ENCODE measurements around the gene CYB5D1.

The CYB5D1 gene

DNA sequence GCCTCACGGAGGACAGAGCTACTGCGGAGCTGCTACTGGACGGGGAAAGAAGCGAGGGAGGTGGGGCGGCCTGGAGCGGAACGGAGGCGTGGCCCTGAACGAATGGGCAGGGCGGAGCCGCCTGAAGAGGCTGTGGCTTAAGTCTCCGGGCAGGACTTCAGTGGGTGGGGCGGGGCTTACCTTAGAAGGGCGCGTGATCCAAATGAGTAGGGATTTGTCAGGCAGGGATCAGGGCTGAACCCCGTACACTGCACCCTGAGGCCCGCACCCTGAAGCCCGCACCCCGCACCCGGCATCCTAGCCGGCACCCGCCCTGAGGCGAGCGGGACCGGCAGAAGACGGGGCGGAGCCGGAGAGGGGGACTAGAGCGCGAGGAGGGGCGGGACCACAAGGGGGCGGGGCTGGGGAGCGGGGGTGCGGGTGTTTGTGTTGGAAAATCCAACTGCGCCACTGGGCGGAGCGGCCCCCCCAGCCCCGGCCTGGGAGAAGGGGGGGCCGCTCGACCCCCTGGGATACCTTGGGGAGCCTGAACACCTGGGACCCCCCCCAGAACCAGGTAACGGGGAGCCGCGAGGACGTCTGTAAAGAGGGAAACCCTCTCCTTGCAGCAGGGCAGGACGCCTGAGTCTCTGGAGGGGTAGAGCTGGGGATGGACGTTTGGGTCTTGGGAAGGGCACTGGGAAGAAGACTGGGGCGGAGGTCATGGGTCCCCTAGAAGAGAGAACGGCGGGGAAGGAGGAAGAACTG lies 23.8 kb upstream of the CYB5D1 start, which contains the start of gene KDM6B:
Gene KDM6B (plus strand): TSS at position 423 of the 747 bp plus-strand sequence. CDS start 11,338 bp downstream, outside the sequence.
- DNase-seq (ENCODE audit: low read depth) = peak; percentile 72

DNA sequence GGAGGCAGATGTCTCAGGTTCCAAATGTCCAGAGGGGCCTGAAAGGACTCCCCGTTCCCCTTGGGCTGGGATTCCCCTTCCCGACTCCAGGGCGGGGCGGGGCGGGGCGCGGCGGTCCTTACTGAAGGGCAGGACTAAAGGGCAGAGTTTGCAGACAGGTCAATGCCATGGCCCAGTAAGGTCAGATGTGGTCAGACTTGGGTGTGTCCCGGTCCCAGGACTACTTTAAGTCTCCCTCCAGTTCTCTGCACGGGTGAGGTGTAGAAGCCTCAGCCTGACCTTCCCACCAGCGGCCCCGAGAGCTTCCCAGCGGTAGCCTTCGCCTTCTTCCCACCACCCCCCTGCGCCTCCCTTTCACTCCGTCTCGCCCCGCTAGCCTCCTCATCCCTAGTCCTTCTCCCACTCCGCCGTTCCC lies 23.3 kb upstream of the CYB5D1 start:
- no peak for DNase-seq (ENCODE audit: low read depth)

DNA sequence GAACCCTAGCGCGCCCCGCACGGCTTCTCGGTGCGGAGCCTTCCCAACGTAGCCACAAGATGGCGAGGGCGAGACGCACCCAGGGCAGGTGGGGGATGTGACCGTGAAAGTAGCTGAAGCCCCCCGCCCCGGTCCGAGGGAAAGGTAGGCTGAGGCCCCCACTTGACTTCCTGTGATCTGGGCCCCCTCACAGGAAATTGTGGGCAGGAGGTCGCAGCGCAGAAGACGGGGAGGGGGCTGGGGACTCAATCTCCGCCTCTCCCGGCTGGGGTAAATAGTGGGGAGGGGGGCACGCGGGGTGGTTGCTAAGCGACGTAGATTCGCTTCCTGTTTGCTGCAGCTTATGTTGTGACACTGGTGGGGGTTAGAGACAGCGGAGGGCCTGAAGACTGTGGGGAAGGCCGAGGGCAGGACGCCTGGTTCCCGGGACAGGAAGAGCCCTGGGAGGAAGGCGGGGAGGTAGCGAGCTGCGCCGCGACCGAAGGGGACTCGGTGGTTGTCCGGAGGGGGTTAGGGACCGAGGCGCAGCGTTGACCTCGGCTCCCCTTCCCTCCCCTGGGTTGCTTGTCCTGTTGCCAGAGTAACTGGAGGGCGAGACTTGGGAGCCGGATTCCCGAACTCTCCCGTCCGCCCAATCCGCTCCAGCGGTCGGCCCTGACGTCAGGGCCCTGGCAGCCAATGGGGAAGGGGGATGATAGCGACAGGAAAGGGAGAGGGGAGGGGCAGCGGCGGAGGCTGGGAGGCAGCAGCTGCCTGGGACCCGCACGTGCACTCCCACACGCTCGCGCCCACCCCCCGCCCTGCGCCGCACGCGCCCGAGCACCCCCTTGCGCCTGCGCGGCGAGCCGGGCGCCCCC lies 22.6 kb upstream of the CYB5D1 start:
- peak; percentile 78 for DNase-seq (ENCODE audit: low read depth)

DNA sequence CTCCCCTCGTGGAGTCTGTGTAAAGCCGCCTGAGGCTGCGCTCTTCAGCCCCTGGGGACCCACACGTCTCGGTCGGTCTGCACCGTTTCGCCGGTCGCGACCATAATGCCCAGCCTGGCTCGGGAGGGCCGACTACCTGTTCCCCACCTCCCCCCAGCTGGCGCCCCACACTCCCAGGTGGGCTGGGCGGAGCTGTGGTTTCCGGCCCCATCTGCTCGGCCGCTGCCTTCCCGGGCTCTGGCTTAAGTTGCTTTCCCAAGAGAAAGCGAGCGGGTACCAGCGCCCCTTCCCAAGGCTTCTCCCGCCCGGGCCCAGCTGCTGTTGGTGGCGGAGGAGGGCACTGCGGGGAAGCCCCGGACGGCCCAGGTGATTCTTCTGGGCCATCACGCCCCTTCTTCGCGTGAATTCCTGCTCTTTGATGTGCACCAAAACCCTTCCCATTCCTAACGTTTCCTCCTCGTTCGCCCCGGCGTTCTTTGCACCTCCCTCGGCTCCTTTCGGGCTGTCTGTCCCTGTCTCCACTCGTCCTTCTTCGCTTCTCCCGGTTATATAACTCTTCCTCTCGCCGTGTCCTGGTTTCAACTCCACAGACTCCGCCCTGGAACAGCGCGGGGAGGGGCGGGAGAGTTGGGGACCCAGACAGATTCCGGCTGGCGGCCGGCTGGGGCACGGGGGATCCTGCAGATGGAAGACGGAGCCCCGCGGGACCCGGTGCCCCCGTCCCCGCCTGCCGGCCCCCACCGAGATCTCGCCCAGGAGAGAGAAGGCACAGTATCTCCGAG lies 21.8 kb upstream of the CYB5D1 start:
- DNase-seq (ENCODE audit: low read depth) = no peak

DNA sequence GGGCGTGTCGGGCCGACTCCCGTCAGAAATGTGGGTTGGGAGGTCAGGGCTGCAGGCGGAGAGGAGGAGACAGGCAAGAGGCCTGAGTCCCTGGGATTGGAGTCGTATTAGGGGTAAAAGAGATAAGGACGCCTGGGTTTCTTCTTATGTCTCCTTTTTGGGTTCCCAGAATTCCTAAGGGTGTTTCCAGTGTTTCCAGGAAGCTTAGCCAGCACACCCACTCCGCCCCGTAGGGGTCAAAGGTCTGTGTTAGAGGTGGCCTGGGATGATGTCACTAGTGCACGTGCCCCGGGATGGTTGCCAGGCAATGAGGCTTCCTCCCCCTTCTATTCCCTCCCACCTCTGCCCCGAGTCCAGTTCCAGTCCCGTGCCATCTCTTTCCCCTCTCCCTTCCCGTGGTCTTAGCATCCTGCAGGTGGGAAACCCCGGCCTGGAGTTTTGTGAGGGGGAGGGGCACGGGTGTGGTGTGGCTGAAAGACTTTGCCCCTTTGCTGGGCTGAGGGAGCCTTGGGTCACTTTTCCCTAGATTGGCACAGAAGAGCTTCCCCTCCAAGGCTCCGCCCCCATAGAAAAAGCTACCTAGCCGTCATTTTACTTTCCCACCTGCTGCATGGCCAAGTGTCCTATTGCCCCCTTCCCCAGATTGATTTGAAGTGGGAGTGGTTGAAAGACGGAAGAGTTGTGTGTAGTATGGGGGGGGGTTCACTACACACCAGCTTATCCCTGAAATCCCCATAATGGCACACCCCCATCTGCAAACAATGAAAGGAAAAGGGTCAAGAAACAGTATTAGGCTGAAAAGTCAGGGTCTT lies 21.0 kb upstream of the CYB5D1 start:
- no peak for DNase-seq (ENCODE audit: low read depth)

DNA sequence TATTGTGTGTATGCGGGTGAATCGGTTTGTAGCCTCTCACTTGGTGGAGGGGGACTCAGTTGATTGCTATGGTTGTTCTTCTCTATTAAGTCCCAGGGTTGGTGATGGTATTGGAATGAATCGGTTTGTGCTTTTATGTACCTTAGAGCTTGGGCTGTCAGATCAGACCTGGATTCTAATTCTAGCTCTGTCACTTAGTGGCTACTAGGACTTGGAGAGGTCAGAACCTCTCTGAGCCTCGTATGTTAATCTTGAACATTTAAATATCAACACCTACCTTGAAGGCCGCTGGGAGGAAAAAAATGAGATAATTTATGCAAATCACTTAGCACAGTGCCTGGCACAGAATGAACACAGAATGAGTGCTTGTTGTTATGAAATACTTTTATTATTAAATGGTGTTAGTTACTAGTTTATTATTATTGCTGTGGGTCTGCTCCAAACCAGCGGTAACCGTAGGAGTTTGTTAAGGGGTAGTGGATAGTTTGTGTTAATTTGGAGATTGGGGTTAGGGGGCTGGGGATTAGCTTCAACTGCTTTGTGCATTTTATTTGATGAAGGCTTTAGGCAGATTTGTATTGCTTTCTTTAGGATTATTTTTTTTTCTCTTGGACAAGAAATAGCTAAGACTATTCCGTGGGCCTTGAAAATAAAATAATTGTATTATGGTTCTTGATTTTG lies 20.3 kb upstream of the CYB5D1 start:
- DNase-seq (ENCODE audit: low read depth) = no peak

DNA sequence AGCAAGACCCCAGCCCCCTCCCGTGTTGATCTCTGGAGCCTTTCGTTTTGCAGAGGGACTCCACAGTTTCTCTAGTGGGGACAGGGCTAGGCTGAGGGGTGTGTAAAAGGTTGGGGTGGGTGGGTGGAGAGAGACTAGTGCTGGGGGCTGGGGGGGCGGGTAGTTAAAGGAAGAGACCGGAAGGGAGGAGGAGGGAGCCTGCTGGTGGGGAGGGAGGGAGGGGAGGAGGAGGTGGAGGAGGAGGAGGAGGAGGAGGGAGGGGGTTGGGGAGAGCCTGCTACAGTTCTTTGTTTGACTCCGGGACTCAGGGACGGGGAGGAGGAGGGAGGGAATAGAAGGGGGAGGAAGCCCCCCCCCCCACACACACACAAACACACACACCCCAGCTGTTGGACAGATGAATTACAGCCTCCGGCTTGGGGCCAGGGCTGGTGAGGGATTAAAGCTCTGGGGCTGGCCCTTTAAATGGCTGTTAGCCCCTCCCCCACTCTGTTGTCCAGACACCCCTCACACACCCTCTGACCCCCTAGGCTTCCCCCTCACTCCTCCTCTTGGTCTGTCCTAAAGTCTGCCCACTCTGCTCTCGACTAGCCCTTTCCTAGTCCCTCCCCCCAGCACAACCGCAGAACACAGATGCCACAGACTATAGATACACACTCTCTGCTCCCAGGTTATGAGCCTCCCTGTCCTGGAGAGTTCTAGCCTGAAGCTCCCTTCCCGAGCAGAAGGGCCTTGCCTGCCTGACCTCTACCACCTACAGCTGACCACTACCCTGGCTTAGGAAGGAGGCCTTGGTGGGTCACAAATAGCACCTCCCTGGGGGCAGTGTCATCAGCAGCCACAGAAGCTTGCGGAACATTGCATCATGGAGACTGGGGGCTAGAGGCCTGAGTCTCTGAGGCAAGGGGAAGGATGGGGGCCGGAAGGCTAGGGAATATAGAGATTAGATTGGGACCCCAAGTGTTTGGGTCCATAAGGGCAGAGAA lies 19.4 kb upstream of the CYB5D1 start:
- no peak for DNase-seq (ENCODE audit: low read depth)

DNA sequence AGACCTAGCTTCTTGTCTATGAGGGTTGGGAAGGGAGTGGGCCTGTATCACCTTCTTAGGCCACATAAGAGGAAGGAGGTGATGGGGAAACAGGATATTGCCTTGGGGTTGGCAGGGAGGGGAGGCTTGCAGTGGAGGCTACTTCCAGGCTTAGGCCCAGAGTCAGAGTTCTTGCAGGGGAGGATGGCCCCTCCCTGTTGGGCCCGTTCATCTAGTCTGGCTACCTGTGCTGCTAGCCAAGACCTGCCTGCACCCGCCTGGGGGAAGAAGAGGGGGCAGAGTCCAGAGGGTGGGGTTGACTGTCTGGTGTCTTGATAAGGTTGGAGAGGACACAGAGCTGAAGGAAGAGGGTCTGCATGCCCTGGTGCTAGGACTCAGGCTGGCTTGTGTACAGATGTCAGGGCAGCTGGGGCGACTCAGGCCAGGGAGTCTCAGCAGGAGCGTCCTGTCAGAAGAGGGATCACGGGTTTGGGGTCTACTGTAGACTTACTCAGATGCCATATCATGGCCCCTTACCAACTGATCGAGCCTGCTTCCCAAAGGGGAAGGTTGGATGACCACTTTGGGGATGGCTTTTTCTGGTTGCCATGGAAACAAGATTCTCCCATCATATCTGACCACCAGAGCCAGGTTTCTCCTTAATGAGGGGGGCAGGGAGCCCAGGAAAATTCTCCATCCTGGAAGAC lies 18.5 kb upstream of the CYB5D1 start:
- no peak for DNase-seq (ENCODE audit: low read depth)

DNA sequence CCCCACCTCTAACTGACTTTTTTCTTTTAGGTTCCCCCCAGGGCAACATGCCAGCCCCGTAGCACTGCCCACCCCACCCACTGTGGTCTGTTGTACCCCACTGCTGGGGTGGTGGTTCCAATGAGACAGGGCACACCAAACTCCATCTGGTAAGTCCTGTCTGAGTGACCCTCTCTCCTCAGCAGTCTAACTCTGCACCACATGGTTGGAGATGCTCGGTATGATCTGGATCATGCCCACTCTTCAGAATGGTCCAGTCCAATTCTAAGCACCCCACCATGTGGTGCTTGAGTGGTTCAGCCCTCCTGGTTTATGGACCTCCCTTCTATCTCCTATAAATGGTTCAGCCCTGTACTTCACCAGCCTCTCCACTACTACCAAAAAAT lies 17.9 kb upstream of the CYB5D1 start:
- no peak for DNase-seq (ENCODE audit: low read depth)

DNA sequence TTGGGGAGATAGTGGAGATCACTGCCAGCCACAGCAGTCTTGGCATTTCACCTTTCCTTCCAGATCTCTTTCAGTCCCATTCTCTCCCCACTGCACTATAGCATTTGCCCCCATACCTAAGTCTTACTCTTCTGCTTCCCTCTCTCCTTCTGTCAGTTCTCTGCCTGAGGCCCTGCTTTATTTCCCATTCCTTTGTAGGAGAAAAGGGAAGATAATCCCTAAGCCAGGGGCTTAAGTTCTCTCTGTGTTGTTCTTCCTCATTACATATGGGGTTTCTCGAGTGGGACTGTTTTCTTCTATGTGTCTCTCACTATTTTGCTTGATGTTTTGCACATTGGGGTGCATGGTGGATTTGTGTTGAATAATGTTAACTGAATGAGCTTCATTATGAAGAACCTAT lies 17.4 kb upstream of the CYB5D1 start:
- DNase-seq (ENCODE audit: low read depth) = no peak

DNA sequence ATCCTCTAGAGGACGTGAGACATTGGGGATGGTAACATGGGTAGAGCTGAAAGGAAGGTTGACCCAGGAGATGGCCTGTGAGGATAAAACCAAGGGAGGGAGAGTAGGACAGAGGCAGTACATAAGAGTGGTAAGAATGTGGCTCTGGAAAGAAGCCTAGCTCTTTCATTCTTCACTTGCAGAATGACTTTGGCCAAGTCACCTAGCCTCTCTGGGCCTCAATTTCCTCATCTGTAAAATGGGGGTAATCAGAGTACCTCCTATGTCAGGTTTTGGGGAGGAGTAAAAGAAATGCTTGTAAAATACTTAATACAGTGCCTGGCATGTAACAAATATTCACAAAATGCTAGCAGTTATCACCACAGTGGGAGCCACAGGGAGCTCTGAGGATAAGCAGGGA lies 16.9 kb upstream of the CYB5D1 start:
- no peak for DNase-seq (ENCODE audit: low read depth)

DNA sequence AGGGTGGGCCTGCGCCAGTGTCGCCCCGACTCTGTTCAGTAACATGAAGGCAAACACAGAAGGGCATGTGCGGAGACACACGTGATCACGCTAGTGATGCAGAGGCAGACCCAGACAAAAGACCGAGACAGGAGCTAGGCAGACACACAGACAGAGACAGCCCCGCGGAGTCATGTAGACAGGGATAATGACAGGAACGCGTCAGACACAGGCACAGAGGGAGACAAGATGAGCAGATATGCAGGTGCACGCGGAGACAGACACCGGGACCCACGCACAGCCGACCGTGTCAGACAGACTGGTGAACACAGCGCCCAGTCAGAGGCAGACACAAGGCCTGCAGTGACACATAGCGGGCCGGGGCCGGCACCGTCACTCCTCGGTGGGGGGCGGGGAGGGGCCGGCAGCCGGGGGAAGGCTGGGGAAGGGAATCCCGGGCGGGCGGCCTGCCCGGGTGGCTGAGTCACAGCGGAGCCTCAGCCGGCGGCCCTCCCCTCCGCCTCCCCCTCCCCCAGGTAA lies 16.3 kb upstream of the CYB5D1 start:
- DNase-seq (ENCODE audit: low read depth) = peak; percentile 90

DNA sequence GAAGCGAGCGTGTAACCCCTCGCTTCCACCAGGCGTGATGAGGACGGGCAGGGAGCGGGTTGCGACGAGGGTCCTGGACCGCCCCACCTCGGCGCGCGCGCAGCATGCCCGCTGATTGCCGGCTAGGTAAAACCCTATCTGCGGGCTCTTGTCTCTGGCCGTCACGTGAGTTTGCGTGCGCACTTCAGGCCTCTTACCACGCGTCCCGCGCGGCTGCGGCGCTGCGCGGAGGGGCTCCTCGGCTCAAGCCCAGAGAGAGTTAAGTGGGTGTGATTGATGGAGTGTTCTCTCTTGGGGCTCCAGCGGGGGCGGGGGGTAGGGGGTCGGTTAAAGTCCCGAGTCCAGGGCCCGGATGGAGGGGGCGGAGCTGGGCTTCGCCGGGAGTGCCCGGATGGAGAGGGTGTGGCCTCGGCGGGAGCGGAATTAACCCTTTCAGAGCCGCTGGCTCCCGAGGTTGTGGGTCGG lies 15.9 kb upstream of the CYB5D1 start:
- peak; percentile 75 for DNase-seq (ENCODE audit: low read depth)

DNA sequence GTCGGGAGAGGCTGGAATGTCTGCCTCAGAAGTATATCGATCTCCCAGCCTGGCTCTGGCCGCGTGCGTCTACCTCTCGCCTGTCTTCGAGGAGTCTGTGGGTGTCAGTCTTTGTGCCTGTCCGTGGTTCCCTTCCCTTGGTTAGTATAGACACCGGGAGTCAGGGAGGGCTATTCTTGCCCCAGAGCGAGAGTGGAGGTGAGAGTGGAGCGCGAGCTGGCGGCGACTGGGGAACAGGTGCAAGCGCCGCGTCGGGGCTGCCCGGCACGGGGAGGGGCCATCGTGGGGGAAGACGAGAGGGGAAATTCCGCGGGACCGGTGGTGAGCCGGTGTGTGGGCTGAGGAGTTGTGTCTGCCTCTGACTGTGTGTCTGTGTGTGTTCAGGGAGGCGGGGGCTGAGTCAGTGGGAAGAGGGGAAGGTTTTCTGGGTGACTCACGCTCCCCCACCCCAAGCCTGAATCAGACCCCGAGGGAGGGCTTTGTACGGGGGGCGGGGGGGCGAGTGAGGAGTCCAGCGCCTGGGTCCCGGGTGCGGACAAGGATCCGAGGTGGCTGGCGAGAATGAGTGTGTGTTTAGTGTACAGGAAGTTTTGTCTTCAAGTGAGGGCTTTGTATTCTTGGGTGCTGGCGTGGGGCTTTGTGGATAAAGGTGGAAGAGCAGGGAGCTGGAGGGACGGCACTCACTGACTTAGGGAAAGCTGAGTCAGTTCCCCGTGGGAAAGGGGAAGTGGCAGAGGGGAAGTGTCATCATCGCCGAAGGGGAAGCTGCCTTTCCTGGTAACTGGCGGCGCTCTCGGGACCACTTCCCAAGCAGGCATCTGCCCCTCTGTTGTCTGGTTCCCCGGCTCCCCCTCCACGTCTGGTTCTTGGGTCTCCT lies 15.2 kb upstream of the CYB5D1 start:
- DNase-seq (ENCODE audit: low read depth) = peak; percentile 80

DNA sequence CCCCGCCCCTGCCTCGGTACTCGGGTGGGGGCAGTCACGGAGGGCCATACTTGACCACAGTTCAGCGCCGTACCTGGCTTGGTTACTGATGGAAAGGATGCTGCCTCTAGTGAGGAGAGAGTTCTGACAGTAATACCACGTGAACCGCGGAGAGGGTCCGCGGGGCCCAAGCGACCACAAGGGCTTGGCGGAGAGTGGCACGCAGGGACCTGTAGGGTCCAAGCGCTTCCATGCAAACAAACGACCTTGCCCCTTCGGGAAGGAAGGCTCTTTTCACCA lies 14.6 kb upstream of the CYB5D1 start:
- DNase-seq (ENCODE audit: low read depth) = no peak

DNA sequence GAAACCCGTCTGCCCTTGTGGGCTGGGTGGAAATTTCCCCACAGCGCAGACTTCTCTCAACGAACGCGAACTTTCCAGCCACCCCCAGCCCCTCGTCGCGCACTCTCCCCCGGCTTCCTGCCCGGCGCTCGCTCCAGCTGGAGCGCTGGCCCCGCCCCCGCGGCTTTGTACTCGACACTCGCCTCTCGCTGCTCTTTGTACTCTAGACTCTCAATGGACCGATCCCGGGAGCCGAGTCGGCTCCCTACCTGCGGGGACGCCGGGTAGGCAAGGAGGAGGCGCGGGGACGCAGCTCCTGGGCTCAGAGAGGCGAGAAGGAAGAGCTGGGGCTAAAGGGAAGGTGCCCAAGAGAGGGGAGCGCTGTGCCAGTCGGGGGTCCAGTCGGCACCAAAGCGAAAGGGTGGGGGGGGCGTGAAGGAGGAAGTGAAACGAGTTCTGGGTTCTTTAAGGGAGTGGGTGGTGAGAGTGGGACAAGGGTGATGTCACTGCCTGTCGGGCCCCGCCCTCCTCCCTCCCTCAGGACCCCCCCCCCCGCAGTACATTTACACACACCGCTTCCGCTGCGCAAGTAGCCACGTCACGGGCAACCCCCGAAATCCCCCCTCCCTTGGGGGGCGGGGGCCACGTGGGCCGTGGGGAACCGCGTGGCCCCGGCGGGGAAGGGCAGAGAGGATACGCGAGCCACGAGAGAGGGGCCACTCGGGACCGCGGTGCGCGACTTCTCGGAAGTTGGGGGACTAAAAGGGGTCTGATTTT lies 14.1 kb upstream of the CYB5D1 start:
- peak; percentile 85 for DNase-seq (ENCODE audit: low read depth)
